K562 (cell line): ENCODE measurements around the gene OCSTAMP. TPM values are rescaled to one million over a fixed set of nuclear protein-coding genes. Genes with fewer than 3 reads are reported as not detected.

Source experiments
- ATAC-seq: fragments of 200-7000 bp; cut with Tn5 transposase; 3 replicates; pipeline ENCODE4 v1.9.1; 2020; ENCODE audit warnings: moderate library complexity
- BruUV-seq: library from RNA; stranded (reverse); fragments of 400-500 nt; replicated peaks from 2 replicates; lab custom pipeline; 2021; lab: Mats Ljungman, UMichigan
- CTCF ChIA-PET: fragments of 300-600 bp; formaldehyde crosslinking; extraction: SDS; loops from one replicate; lab custom pipeline; 2021; ENCODE audit warnings: low intra/inter-chr PET ratio; lab: Yijun Ruan, JAX
- POLR2A ChIA-PET: fragments of 300-600, 350-650 bp; sonication (Branson Sonifier 250); formaldehyde crosslinking; extraction: SDS; loops from one replicate; lab custom pipeline; 2021; ENCODE audit warnings: antibody characterized with exemption, inconsistent platforms; lab: Yijun Ruan, JAX
- DNase-seq, 4 experiments: peaks; one replicate each; pipeline versions ENCODE4 v3.0.0 to v3.0.0-alpha.2; 2011 to 2018; ENCODE audit warnings: low spot score in 3 of 4, mixed read lengths in 3 of 4; ENCODE audit errors: extremely low read depth in 1 of 4
- FAIRE-seq: peaks from 2 replicates; lab custom pipeline; 2011; peaks lifted over from hg19 to GRCh38; lab: Jason Lieb, UNC
- H2AFZ ChIP-seq: 2 replicates; pipeline ENCODE4 v1.6.0; 2011; ENCODE audit warnings: low read depth, low read length, control low read depth, inconsistent platforms
- H3K27ac ChIP-seq: fragments of 200-600 bp; 3 replicates; pipeline ENCODE4 v1.8.0; 2011; ENCODE audit warnings: low read depth, mild to moderate bottlenecking, control low read depth, inconsistent platforms, low read length, moderate library complexity, mixed read lengths; ENCODE audit errors: extremely low read depth
- H3K27me3 ChIP-seq, 2 experiments: fragments of 300-600 bp in 1 of 2; 2 replicates in 1 of 2; 3 replicates in 1 of 2; pipeline versions ENCODE4 v1.6.0 to v1.8.0; 2011; ENCODE audit warnings: inconsistent platforms in 2 of 2, low read length in 2 of 2, mild to moderate bottlenecking in 1 of 2, mixed read lengths in 1 of 2, moderate library complexity in 1 of 2; ENCODE audit not compliant: control insufficient read depth in 2 of 2, insufficient read depth in 2 of 2
- H3K36me3 ChIP-seq: fragments of 300-600 bp; 3 replicates; pipeline ENCODE4 v1.8.0; 2011; ENCODE audit warnings: mild to moderate bottlenecking, low read length, inconsistent platforms; ENCODE audit not compliant: control insufficient read depth, insufficient read depth
- H3K4me1 ChIP-seq, 2 experiments: fragments of 200-600 bp in 1 of 2; replicated peaks in 1 of 2; 2 replicates in 1 of 2; 3 replicates in 1 of 2; pipeline versions ENCODE4 v1.5.1 to v1.8.0; 2011; ENCODE audit warnings: inconsistent platforms in 2 of 2, low read length in 2 of 2, mild to moderate bottlenecking in 1 of 2, mixed read lengths in 1 of 2, moderate library complexity in 1 of 2; ENCODE audit not compliant: control insufficient read depth in 2 of 2, insufficient read depth in 2 of 2
- H3K4me2 ChIP-seq: 2 replicates; pipeline ENCODE4 v1.6.1; 2011; ENCODE audit warnings: low read length, control low read depth, inconsistent platforms, mixed read lengths; ENCODE audit not compliant: insufficient read depth
- H3K4me3 ChIP-seq: fragments of 200-600 bp; sonication (generic), shearing (Covaris generic); 2 replicates; pipeline ENCODE4 v1.5.1; 2016; ENCODE audit warnings: control low read depth, inconsistent platforms
- H3K79me2 ChIP-seq: fragments of 200-600 bp; 3 replicates; pipeline ENCODE4 v1.8.0; 2011; ENCODE audit warnings: low read length, inconsistent platforms; ENCODE audit not compliant: control insufficient read depth, insufficient read depth
- H3K9ac ChIP-seq, 2 experiments: 2 replicates each; pipeline versions ENCODE4 v1.6.0 to v1.6.1; 2011; ENCODE audit warnings: low read depth in 2 of 2, low read length in 2 of 2, control low read depth in 1 of 2, inconsistent platforms in 1 of 2, mild to moderate bottlenecking in 1 of 2, mixed read lengths in 1 of 2; ENCODE audit not compliant: insufficient read depth in 1 of 2
- H3K9me1 ChIP-seq: one replicate; pipeline ENCODE4 v1.6.0; 2011; ENCODE audit warnings: inconsistent platforms, mild to moderate bottlenecking, low read length, moderate library complexity; ENCODE audit not compliant: control insufficient read depth, insufficient read depth
- H3K9me3 ChIP-seq: replicated peaks from 2 replicates; pipeline ENCODE4 v1.5.1; 2011; ENCODE audit warnings: low read depth, low read length, inconsistent platforms; ENCODE audit not compliant: control insufficient read depth, insufficient read depth
- H4K20me1 ChIP-seq: replicated peaks from 2 replicates; pipeline ENCODE4 v1.6.1; 2011; ENCODE audit warnings: low read length, inconsistent platforms, mixed read lengths; ENCODE audit not compliant: control insufficient read depth, insufficient read depth
- RB1 ChIP-seq: fragments of 450-650 bp; IDR thresholded peaks from 2 replicates; pipeline ENCODE4 v1.6.1; 2017; ENCODE audit warnings: low read depth, mild to moderate bottlenecking
- ZSCAN32 ChIP-seq: fragments of 450-650 bp; formaldehyde crosslinking; IDR thresholded peaks from 2 replicates; pipeline ENCODE4 v1.4.0; 2020; ENCODE audit warnings: mild to moderate bottlenecking, moderate library complexity
- WGBS: fragments of 100-300 bp; shearing (Covaris generic); methylation state at CpG from one replicate; pipeline ENCODE4 v1.1.6; 2016; ENCODE audit warnings: low coverage, mixed read lengths; ENCODE audit not compliant: insufficient coverage; ENCODE audit errors: missing lambda C conversion rate; 5-methylcytosine and 5-hydroxymethylcytosine counted together
- in situ Hi-C: fragments of 300-500 bp; cut with MboI; formaldehyde crosslinking; loops from 4 replicates; pipeline ENCODE4 v1.15.0; 2018; ENCODE audit warnings: inconsistent platforms, mixed read lengths
- intact Hi-C: fragments of 100-400 bp; cut with micrococcal nuclease; formaldehyde crosslinking; loops from 2 replicates; pipeline ENCODE4 v1.14.2; 2022
- polyA plus RNA-seq, 8 experiments: library from polyadenylated mRNA; depleted of rRNA in 4 of 8; stranded (reverse) in 5 of 8; unstranded in 3 of 8; fragments of >200 nt; fragmentation: Nextera tagmentation in 2 of 8; fragmentation: Illumina TruSeq in 1 of 8; extraction: Ambion mirVana in 2 of 8; extraction: Trizol in 1 of 8; gene quantifications; 2 replicates each; pipeline versions ENCODE4 v1.2.1 to v1.2.3, GENCODE V29; 2011 to 2014; ENCODE audit warnings: inconsistent platforms in 1 of 8, missing spikeins in 1 of 8
- total RNA-seq, 7 experiments: library from RNA; depleted of rRNA in 6 of 7; stranded (reverse); fragments of >200 nt in 6 of 7; fragmentation: Illumina TruSeq in 2 of 7; extraction: Trizol in 2 of 7; gene quantifications; 2 replicates each; pipeline versions ENCODE4 v1.2.1 to v1.2.3, GENCODE V29; 2011 to 2021; ENCODE audit warnings: low replicate concordance in 1 of 7
- TF ChIP-seq, protein P1 (sequence below), 2 experiments: fragments of 450-650 bp in 1 of 2; sonication (generic) in 1 of 2; formaldehyde crosslinking in 1 of 2; IDR thresholded peaks in 1 of 2; conservative IDR thresholded peaks in 1 of 2; 2 replicates each; pipeline versions ENCODE4 v1.6.1 to v1.8.1; 2016 to 2023; ENCODE audit warnings: mild to moderate bottlenecking in 2 of 2, moderate library complexity in 2 of 2, inconsistent platforms in 1 of 2, missing genetic modification reagents in 1 of 2

Gene OCSTAMP
- total and polyA plus RNA-seq, 9 of the 15 experiments (the other 6 are each of a cell fraction or from before 2014, with no cell fraction given) = not detected

GRCh38 chr20:46509523-46509922 is 40.9 kb downstream of the OCSTAMP start:
- no peak overlapping the region for H3K4me2 ChIP-seq
- CTCF ChIA-PET = no interaction called here
- 14% methylated on average over 2 of the region's 2 CpGs for WGBS
- no peaks in the 10 kb centered on the region for H3K36me3 ChIP-seq
- intact Hi-C loops = no loop called here
- H3K4me3 ChIP-seq = no peak overlapping the region
- H3K79me2 ChIP-seq = no peaks in the 10 kb centered on the region
- BruUV-seq = no TSS peak
- no peak overlapping the region for H2AFZ ChIP-seq
- H3K9ac ChIP-seq = no peak overlapping the region
- in situ Hi-C loops = no loop called here
- peaks cover 0 to 7% of the 10 kb centered on the region in 2 experiments; a peak in 2 of 5 replicates for H3K4me1 ChIP-seq
- H3K27ac ChIP-seq = no peak overlapping the region
- FAIRE-seq (no peak), DNase-seq (no peak), ATAC-seq (no peak)
- TF ChIP-seq, protein P1, sequence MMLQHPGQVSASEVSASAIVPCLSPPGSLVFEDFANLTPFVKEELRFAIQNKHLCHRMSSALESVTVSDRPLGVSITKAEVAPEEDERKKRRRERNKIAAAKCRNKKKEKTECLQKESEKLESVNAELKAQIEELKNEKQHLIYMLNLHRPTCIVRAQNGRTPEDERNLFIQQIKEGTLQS (IDR thresholded peaks at IDR 0.05) = 0 out of 2 replicates have a peak, but pooled peaks have one; percentile 16
- TF ChIP-seq, protein P1 (CRISPR knock-in tag; conservative IDR thresholded peaks at IDR 0.05) = no peak
- TF ChIP-seq ZSCAN32 (CRISPR knock-in tag) (no peak), RB1 (no peak)
- no peaks in the 10 kb centered on the region for H3K9me1 ChIP-seq
- peaks cover 0 to 4% of the 10 kb centered on the region in 2 experiments; a peak in 1 of 5 replicates for H3K27me3 ChIP-seq
- POLR2A ChIA-PET = no interaction called here
- H4K20me1 ChIP-seq = no peaks in the 10 kb centered on the region; the same call in 1 of the 2 replicates
- H3K9me3 ChIP-seq = no peaks in the 10 kb centered on the region
